HCT116 (cell line): ENCODE results near the gene CACNG6.

Source experiments
- ATF3 ChIP-seq: IDR thresholded peaks from 2 replicates; pipeline ENCODE4 v1.6.1; 2012
- CTCF ChIP-seq, 3 experiments: fragments of 200-600 bp in 1 of 3; sonication (generic) in 1 of 3; IDR thresholded peaks in 2 of 3; conservative IDR thresholded peaks in 1 of 3; 2 replicates each; pipeline ENCODE4 v1.5.1; 2012 to 2017; ENCODE audit warnings: low read depth in 2 of 3, low read length in 2 of 3, antibody characterized with exemption in 1 of 3, borderline replicate concordance in 1 of 3, control low read depth in 1 of 3, mild to moderate bottlenecking in 1 of 3, mixed read lengths in 1 of 3, mixed run types in 1 of 3, moderate library complexity in 1 of 3; ENCODE audit not compliant: insufficient read depth in 1 of 3
- EZH2 ChIP-seq: fragments of 200-600 bp; sonication (generic); IDR thresholded peaks from 2 replicates; pipeline ENCODE4 v1.6.1; 2017; ENCODE audit warnings: antibody characterized with exemption, mixed run types
- EZH2phosphoT487 ChIP-seq: fragments of 200-600 bp; IDR thresholded peaks from 2 replicates; pipeline ENCODE4 v1.6.1; 2018; ENCODE audit warnings: antibody characterized with exemption, borderline replicate concordance
- POLR2A ChIP-seq: IDR thresholded peaks from 2 replicates; pipeline ENCODE4 v1.7.0; 2011; ENCODE audit warnings: borderline replicate concordance; ENCODE audit not compliant: insufficient read depth, insufficient read length; ENCODE audit errors: extremely low read depth
- POLR2AphosphoS5 ChIP-seq: IDR thresholded peaks from 2 replicates; pipeline ENCODE4 v1.6.1; 2011; ENCODE audit warnings: mild to moderate bottlenecking, low read depth, low read length, moderate library complexity
- REST ChIP-seq: IDR thresholded peaks from 2 replicates; pipeline ENCODE4 v1.6.1; 2012; ENCODE audit warnings: low read depth
- SIN3A ChIP-seq: IDR thresholded peaks from 2 replicates; pipeline ENCODE4 v1.6.1; 2012; ENCODE audit warnings: low read depth
- SRF ChIP-seq: IDR thresholded peaks from 2 replicates; pipeline ENCODE4 v1.6.1; 2012; ENCODE audit warnings: low read depth
- ZBTB33 ChIP-seq: IDR thresholded peaks from 2 replicates; pipeline ENCODE4 v1.6.1; 2011; ENCODE audit warnings: mild to moderate bottlenecking, low read length, moderate library complexity; ENCODE audit not compliant: insufficient replicate concordance; ENCODE audit errors: extremely low read depth
- ZNF274 ChIP-seq: fragments of 200-500 bp; sonication (Bioruptor generic); IDR thresholded peaks from 2 replicates; pipeline ENCODE4 v1.6.1; 2014; ENCODE audit warnings: mild to moderate bottlenecking, low read depth, low read length, inconsistent platforms

- no peak for TF ChIP-seq CTCF (IDR thresholded peaks at IDR 0.05 in 2 of 3, conservative IDR thresholded peaks at IDR 0.05 in 1 of 3; ENCODE audit: borderline replicate concordance in 1 of 3, insufficient read depth in 1 of 3, low read depth in 2 of 3, low read length in 2 of 3)
- no peak for TF ChIP-seq ZBTB33
- no peak for TF ChIP-seq POLR2A
- TF ChIP-seq POLR2AphosphoS5: no peak
- no peak for TF ChIP-seq REST
- no peak for TF ChIP-seq EZH2
- TF ChIP-seq SRF: no peak
- no peak for TF ChIP-seq SIN3A
- no peak for TF ChIP-seq ZNF274
- TF ChIP-seq ATF3: no peak
- TF ChIP-seq EZH2phosphoT487: no peak
These were observed 30.6 kb upstream of the CACNG6 start for GRCh38 chr19:53960886-53961285.
